HL-60/S4 treated with retinoic acid at 250 ng/mL for 4 days and 3 days (cell line): Measurements from ENCODE around the gene PPM1F.

ENCODE experiments used
- in situ Hi-C: fragments of 300-500 bp; cut with MboI; formaldehyde crosslinking; loops from 2 replicates; pipeline ENCODE4 v1.7.0; 2022; ENCODE audit warnings: low sequenced_read_pairs

Gene PPM1F

DNA sequence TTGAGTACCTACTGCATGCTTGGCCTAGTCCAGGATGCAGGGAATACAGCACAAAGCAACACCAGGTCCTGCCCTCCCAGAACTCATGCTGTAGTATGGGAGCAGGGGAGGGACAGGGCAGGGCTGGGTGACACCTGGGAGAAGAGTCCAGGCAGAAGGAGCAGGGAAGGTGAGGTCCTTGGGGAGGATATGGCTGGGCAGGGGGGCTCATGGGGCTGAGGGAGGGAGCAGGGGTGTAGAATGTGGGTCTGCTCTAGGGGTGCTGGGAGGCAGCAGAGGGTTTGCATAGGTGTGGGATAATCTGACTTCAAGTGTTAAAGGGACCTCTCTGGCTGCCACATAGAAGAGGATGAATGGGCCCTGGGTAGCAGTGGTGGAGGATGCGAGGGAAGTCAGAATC lies 25.2 kb upstream of the PPM1F start:
- in situ Hi-C loops = no loop called here

DNA sequence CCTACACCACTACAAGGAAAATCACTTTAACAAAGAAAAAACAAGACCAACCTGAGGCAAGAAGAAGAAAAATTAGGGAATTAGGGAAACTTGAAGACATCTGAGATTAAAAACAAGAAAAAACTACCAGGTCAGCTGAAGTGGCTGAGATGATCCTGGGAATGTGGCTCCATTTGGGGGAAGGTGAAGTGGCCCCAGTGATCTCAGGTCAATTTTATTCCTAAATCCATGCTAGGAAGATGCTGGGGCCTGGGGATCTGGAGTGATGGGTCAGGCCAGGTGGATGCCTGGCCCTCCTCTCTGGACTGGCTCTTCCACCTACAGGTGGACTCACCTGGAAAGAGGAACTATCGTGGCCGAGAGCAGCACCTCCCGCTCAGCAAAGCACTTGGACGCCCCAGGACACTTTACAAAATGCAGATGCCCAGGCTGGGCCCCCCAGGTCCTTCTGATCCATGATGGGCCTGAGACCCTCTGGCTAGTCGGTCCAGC lies 23.3 kb upstream of the PPM1F start:
- in situ Hi-C loops = no loop called here

DNA sequence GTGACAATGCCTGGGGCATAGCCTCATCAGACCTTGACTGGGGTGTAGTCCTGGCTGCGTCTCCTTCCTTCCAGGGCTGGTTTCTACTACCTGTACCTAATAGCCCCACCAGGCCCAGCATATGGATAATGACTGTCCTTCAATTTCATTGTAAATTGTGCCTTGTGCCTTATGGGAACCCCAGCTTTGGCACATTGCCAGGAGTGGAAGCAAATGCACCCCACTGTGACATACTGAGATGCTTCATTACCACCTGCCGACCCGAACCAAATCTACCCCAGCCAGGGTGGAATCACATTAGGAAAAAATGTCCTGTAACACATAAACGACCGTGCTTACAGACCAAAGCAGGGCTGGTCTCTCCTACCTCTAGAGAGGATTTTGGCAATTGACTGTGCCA lies 22.6 kb upstream of the PPM1F start:
- in situ Hi-C loops = no loop called here

DNA sequence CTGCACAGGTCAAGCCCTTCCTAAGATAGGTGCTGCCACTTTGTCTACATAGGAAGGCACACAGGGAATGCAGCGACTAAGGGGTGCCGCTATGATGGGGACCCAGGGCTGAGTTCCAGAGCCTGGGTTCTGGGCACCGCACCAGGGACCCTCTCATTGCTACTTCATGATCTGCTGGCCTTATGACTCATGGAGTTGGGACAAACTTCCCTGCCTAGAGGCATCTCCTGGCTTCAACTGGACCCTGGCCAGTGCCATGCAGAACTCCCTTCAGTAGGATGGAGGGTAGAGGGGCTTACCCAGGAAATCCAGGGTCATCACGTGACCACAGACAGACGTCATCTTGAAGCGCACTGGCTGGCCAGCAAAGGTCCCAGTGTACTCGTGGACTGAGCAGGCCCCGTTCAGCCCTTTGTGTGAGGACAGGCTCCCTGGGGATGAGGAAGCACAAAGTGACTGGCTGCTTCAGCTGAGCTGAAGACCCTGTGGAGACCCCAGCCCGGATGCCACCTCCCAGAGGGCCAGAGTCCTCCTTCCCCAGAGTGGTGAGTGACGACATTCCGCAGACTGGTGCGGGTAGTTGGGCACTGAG lies 21.5 kb upstream of the PPM1F start:
- in situ Hi-C loops = no loop called here

DNA sequence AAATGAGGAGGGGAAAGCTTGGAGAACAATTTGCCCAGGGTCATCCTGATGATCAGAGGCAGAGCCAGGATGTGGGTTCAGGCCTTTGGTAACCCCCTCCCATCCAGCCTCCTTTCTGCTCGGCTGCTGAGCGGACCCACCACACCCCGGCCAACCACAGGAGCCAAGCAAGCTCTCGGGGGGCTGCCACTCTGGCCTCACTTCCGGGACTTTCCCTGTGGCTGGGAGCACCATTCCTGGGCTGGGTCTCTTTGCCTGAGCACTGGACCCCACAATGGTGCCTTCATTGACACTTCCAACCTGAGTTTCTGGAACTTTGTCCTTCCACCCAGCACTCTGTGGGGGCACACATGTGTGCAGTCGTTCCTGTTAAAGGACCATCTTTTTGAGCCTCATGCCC lies 20.2 kb upstream of the PPM1F start:
- in situ Hi-C loops = no loop called here

DNA sequence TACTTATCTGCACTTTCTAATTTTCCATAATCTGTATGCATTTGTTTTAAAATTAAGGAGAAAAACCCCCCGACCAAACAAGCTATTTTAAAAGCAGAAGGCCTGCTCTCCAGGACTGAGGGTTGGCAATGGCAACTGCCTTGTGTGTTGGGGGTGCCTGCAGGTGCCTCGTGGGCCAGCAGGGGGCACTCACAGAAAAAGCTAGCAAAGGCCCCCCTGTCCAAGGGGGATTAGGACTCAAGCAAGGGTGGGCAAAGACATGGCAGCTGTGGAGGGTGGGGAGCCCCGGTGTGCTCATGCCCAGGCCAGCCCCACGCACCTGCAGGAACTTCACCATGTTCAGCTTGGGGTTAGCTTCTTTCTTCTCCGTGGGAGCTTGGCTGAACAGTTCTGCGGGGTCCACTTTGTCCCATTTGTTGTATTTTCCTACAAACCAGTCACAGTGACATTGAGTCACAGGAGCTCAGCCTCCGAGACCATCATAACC lies 19.7 kb upstream of the PPM1F start:
- in situ Hi-C loops = no loop called here

DNA sequence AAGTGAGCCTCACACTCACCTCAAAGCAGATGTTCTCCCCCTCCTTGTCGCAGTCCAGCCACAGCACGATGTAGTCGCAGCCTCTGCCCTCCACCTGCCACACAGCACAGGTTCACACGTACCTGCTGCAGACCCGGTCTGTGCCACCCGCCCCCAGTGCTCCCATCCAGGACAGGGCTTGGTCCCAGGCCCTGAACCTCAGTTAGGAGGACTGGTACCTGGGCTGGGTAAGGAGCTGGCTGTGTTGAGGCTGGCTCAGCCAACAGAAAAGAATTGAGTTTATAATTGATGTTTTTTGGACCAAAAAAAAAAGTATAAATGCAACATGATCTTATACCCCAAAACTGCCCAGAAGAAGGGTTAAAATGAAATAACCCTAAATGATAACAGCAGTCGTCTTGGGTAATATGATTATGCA lies 19.2 kb upstream of the PPM1F start:
- in situ Hi-C loops = no loop called here

DNA sequence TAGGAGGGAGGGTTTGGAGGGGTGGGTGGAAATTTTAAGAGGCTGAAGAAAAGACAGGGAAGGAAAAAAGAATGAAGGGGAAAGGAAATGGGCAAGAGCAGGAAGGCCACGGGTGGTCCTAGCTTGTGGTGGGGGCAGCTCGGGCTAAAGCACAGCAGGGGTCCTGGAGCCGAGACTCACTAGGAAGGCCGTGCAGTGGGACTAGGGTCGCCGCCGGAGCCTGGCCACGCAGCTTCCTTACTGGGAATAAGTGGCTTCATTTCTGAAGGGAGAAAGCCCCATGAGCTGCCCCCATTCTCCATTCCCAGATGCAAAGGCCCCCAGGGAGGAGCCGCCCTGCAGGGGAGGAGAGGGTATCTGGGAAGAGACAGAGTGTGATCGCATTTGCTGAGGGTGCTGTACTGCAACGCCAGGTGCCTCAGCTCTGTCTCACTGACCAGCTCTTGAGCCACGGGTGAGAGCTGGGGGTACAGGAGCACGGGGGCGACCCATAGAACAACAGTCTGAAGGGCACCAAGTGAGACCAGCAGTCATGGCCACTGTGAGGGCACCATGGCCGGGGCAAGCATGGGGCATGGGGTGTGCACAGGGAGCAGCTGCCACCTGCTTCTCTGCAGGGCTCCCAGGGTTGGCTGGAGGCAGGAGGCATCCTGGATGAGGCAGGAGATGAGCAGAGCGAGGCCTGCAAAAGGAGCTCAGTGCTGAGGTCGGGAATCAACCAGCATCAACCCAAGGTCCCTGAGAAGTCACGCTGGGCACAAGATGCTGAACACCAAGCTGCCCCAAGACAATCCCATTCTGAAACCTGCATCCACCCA lies 18.4 kb upstream of the PPM1F start:
- in situ Hi-C loops = no loop called here

DNA sequence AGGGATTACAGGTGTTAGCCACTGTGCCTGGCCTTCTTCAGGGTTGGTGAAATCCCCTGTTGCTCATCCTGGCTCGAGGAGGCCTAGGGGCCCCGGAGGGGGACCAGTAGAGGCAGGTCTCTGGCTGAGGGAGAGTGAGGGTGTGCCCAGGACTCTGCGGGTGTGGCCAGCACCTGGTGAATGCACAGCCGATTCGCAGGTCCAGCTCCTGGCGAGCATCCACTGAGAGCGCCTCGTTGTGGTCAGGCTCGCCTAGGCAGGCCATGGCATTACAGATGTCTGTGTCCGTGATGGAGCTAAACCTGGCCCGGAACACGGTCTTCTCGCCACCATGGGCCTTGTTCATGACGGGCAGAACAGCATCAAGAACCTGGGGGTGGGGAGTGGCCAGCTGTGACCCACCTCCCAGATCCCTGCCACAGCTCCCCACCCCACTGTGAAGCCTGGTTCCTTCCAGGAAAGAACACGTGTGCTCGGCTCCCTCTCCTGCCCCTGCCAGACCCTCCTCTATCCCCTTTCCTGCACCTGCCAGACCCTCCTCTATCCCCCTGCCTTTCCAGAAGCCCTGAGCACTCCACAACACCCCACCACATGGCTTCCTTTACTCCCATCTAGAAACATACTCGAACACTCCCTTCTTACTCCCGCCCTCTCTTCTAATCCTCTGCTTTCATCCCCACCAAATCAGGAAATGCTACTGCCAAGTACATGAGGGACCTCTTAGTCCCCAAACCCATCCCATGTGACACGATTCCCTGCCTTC lies 17.6 kb upstream of the PPM1F start:
- in situ Hi-C loops = no loop called here

DNA sequence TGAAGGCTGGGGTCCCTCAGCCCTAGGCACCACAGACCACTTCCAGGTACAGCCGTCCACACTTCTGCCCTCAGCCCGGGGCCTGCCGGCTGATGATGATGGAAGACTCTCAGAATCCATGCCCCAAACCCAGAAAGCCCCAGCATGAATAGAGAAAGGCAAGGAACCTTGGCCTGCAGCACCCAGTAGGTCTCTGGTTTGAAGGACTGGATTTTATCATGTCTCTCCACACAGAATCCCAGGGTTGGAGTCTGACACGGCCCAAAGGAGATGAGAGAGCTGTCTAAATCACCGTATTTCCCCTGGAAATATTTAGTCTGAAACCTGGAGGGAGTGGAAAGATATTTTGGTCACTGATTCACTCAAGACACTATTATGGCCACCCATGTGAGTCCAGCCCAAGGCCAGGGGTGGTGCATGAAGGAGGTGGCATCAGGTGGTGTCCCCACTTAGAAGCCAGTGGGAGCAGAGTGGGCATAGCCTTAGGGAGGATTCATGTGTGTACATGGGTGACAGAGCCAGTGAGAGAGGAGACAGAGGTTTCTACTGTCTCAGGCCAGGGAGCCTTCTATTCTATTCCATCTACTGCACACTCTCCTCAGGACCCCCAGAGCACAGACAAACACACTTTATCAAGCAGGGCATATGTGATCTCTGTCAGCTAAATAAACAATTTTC lies 15.9 kb upstream of the PPM1F start:
- in situ Hi-C loops = no loop called here

DNA sequence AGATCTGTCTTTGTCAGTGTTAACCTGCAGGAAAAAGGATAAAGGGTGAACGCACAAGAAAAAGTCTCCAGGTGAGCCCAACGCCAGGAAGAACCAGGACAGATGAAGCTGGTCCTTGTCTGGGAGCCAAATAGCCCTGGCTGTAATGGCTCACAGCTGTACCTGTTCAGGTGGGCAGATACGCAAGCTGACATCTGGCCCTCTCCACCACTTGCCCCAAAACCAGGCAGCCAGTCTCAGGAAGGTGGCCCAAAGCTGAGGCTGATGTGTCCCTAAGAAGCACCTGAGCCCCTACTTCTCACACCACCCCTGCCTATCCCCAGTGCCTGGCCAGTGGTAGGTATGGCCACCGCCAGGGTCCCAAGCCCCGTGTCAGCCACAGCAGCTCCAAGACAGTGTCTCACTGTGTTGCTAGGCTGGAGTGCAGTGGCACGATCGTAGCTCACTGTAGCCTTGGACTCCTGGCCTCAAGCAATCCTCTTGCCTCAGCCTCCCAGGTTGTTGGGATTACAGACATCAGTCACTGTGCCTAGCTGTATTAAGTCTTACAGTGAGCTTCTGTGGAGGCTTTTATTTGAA lies 15.1 kb upstream of the PPM1F start:
- in situ Hi-C loops = no loop called here

DNA sequence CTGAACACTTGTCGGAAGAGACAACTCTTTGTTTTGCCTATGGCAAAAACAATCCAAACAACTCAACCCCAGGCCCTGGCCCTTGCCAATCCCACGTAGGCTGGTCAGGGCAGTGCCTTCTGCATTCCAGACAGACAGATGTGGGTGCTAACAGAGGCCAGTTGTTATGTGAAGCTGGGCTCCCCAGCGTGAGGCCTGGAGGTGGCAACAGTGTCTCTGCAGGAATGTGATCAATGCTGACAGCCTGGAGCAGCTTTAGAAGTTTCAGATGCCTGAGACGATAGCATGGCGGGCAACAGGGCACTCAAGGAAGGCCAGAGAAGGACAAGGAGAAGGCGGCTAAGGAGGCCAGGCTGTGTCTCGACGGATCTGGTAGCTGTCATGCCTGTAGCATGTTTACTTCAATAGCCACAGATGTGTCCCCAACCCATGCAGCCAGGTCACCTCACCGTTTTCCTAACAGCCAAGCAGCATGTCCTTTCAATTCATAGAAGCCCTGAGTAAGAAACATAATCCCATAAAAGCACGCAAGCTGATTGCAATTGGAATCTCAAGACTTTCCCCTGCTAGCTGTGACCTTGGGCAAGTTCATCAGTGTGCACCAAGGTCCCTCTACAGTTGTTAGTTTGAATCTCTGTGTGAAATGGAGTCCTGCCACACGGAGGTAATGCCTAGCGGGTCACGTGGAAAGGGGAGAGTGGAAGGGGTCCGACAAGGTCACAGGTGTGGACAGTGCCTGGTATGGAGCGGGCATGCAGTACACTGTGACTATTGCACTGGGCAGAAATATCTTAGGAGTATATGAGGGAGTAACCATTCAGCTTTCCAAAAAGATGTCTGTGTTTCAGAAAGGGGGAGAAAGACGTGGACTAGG lies 14.2 kb upstream of the PPM1F start:
- in situ Hi-C loops = no loop called here

DNA sequence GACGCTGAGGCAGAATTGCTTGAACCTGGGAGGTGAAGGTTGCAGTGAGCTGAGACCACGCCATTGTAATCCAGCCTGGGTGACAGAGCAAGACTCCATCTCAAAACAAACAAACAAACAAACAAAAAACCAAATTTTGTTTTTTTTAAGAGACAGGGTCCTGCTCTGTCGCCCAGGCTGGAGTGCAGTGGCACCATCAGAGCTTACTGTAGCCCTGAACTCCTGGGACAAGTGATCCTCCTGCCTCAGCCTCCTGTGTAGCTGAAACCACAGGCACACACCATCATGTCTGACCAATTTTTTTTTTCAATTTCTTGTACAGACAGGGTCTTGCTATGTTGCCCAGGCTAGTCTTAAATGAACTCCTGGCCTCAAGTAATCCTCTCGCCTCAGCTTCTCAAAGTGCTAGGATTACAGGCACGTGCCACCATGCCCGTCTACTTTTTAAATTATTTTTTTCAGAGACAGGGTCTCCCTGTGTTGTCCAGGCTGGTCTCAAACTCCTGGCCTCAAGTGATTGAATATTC lies 13.2 kb upstream of the PPM1F start:
- in situ Hi-C loops = no loop called here

DNA sequence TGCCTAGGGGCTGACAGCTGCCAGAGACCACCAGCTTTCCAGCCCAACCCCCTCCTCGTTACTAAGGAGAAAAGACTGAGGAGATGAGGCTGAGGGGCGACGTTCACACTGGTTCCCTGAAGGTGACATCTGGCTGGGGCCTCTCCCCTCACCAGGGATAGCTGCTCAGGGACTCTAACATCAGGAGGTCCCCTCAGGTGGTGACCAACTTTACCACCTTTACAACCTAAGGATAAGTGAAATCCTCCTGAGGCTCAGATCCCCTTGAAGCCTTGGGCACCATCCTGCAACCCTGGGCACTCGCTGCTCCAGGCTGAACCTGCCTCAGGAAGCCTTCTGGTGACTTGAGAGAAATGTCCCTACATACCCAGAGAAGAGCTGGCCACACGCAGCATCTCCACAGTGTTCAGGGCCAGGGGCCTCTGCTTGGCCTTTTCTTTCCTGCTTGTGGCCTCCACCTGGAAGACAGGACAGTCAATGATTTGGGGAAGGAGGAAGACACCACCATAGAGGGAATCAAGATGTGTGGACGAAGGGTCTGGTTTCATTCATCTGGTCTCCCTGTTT lies 12.4 kb upstream of the PPM1F start:
- in situ Hi-C loops = no loop called here

DNA sequence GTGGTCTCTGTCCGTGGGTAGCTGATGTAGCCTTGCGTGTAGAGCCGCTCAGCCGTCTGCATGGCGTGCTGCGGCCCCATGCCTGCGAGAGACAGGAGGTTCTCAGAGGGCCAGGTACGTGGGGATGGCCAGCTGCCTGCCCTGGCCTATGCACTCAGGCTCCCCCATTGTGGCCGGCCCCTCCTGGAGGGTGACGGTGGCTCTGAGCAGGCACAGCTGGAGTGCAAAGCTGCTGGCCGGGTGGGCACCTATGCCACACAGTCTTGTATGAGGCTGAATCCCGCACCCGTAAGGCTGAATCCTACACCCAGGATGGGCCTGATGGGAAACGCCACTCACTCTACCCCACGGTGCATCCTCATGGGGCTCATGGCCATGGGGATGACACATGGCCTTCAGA lies 11.6 kb upstream of the PPM1F start:
- in situ Hi-C loops = no loop called here

DNA sequence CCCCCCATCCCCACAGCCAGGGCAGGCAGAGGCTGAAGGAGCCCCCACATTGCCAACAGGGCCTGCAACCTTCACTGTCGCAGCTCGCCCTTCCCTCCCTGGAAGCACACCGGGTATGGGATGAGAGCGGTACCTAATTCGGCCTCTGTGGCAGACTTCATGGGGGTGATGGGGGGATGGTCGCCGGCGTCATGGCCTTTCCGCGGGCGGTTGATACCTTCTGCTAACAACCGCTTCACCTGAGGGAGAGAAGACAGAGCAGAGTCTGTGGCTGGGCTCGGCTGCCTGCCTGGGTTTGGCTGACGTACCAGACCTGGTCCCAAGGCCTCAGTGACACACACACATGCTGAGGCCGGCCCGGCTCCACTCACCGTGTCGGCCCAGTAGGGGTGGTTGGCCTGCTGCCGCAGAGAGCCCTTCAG lies 11.2 kb upstream of the PPM1F start:
- in situ Hi-C loops = no loop called here

DNA sequence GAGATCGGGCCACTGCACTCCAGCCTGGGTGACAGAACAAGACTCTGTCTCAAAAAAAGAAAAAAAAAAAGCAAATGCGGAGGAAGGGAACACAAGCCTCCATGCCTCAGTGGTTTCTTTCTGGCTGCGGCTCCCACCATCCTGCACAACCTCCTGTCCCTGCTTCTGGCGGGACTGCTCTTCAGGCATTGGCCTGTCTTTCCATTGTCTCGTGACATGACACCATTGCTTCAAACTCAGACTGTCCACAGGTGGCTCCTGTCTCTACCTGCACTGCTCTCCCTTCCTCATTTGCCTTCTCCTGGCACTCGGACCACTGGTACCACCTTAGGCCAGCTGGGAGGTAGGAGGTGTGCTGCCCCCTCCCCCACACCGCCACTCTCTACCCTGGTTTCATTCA lies 10.6 kb upstream of the PPM1F start:
- in situ Hi-C loops = no loop called here

DNA sequence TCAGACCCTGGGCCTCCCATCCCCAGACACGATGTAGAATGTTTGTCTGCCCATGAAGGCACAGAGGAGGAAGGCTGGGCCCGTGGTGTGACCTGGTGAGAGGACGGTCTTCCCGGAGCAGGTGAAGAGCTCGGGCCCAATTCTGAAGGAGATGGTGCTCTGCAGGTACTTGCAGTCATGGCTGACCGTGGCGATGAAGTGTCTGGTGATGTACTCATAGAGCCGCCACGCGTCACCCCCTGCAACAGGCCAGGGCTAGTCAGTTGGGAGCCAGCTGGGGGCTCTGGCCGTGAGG lies 10.0 kb upstream of the PPM1F start:
- in situ Hi-C loops = no loop called here

DNA sequence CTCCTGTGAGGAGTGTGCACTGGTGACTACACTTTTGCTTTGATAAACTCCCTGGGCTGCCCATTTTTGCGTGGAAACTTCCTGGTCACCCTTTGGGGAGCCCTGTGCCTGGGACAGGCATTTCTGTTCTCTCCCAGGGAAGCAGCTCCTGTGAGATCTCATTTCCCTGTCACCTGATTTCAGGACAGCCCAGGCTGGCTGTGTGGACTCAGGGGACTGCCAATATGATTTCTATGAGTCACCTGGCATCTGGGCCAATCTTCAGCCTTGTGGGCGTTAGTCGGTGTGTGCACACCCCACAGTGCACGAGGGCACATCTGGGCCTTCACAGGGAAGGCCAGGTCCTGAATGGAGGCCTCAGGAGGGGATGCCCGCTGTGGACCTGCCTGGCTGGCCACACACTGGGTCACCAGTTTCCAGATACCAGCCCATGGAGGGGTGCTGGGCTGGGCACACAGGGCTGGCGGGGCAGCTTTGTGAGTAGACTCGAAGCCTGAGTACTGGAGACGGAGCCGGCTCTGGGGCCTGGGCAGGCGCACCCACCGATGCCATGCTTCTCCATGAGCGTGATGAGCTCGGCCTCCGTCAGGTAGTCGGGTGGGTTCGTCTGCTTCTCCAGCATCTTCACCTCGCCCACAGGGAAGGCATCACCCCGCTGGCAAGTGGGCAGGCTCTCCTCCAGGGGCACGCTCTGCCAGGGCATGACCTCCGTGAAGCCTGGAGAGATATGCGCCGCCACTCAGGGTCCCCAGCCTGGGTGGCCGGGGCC lies 9.4 kb upstream of the PPM1F start:
- in situ Hi-C loops = no loop called here
